Suprapubic skin (tissue), 4 donors: Measurements from ENCODE around the gene C2CD4C.
"Not testable (repeated sequence)": the region's sequence is repeated elsewhere in the genome, so short reads cannot be mapped to it uniquely, and the experiment has no call there.

Experiments used
- POLR2A ChIP-seq, 2 donors: fragments of 450-650 bp; IDR thresholded peaks; one replicate each; pipeline ENCODE4 v1.6.1; 2017; ENCODE audit warnings: antibody characterized with exemption in 2 of 2, mild to moderate bottlenecking in 2 of 2, moderate library complexity in 2 of 2
- POLR2AphosphoS5 ChIP-seq, 3 donors: sonication (generic); formaldehyde crosslinking; IDR thresholded peaks; one replicate each; pipeline ENCODE4 v1.6.1; 2017; ENCODE audit warnings: antibody characterized with exemption in 3 of 3
- TF ChIP-seq, protein P1 (sequence below), 2 donors: fragments of 200-600 bp in 1 of 2; fragments of 450-650 bp in 1 of 2; sonication (generic) in 1 of 2; IDR thresholded peaks; one replicate each; pipeline ENCODE4 v1.5.1; 2016 to 2019; ENCODE audit warnings: antibody characterized with exemption in 2 of 2, mild to moderate bottlenecking in 1 of 2, moderate library complexity in 1 of 2

DNA sequence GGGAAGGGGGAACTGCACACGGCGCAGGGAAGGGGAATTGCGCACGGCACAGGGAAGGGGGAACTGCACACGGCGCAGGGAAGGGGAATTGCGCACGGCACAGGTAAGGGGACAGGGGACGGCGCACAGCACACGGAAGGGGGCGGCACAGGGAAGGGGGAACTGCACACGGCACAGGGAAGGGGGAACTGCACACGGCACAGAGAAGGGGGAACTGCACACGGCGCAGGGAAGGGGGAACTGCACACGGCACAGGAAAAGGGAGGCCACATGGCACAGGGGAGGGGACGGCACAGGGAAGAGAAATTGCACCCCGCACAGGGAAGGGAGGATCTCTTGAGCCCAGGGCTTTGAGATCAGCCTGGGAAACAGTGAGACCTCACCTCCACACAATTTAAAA lies 18.7 kb upstream of the C2CD4C start:
- not testable (repeated sequence) for TF ChIP-seq POLR2AphosphoS5, POLR2A (IDR thresholded peaks at IDR 0.05)
- TF ChIP-seq, protein P1, sequence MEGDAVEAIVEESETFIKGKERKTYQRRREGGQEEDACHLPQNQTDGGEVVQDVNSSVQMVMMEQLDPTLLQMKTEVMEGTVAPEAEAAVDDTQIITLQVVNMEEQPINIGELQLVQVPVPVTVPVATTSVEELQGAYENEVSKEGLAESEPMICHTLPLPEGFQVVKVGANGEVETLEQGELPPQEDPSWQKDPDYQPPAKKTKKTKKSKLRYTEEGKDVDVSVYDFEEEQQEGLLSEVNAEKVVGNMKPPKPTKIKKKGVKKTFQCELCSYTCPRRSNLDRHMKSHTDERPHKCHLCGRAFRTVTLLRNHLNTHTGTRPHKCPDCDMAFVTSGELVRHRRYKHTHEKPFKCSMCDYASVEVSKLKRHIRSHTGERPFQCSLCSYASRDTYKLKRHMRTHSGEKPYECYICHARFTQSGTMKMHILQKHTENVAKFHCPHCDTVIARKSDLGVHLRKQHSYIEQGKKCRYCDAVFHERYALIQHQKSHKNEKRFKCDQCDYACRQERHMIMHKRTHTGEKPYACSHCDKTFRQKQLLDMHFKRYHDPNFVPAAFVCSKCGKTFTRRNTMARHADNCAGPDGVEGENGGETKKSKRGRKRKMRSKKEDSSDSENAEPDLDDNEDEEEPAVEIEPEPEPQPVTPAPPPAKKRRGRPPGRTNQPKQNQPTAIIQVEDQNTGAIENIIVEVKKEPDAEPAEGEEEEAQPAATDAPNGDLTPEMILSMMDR (IDR thresholded peaks at IDR 0.05) = not testable (repeated sequence)
